Activated naive CD8-positive, alpha-beta T cell treated with anti-CD3 and anti-CD28 coated beads, Interleukin-2, amount 50 U/mL, for 24 hours (primary cell): Measurements from ENCODE around the gene C12orf57.

ENCODE experiments used
- ATAC-seq: fragments of 150-1000 bp; cut with Tn5 transposase; one replicate; pipeline ENCODE4 v1.10.0; 2021
- DNase-seq: peaks from one replicate; pipeline ENCODE4 v3.0.0; 2021
- H3K27ac Mint-ChIP-seq: one replicate; pipeline ENCODE4 v1.8.0; 2021; ENCODE audit warnings: mild to moderate bottlenecking, mixed read lengths
- H3K27me3 Mint-ChIP-seq: one replicate; pipeline ENCODE4 v1.8.0; 2021; ENCODE audit warnings: mixed read lengths
- H3K36me3 Mint-ChIP-seq: one replicate; pipeline ENCODE4 v1.8.0; 2021; ENCODE audit warnings: low read depth, mixed read lengths
- H3K4me1 Mint-ChIP-seq: one replicate; pipeline ENCODE4 v1.8.0; 2021; ENCODE audit warnings: mixed read lengths
- H3K4me3 Mint-ChIP-seq: one replicate; pipeline ENCODE4 v1.8.0; 2021; ENCODE audit warnings: mild to moderate bottlenecking, moderate library complexity, mixed read lengths
- H3K9me3 Mint-ChIP-seq: one replicate; pipeline ENCODE4 v1.8.0; 2021; ENCODE audit warnings: mixed read lengths

Gene C12orf57

GRCh38 chr12:6914246-6914946 lies 29.4 kb upstream of the C12orf57 start, which contains the start of gene ENO2:
Gene ENO2, plus strand, starts transcription at chr12:6914580. Its CDS starts 1,253 bp downstream, at chr12:6915833.
- Mint-ChIP-seq H3K9me3 (no peaks in the 10 kb centered on the region), H3K4me1 (peaks cover 29% of the 10 kb centered on the region), H3K4me3 (peak within 1 kb of the TSS; percentile 93), H3K27ac (peak within 1 kb of the TSS; percentile 87), H3K27me3 (peaks cover 2% of the 10 kb centered on the region), H3K36me3 (peaks cover 8% of the 10 kb centered on the region)
- ATAC-seq (peak; percentile 86), DNase-seq (peak; percentile 84)

- ATAC-seq (peak; percentile 25), DNase-seq (no peak)
- peak overlapping the region; percentile 81 for H3K27ac Mint-ChIP-seq
- H3K4me1 Mint-ChIP-seq, result peaks cover 34% of the 10 kb centered on the region
- peaks cover 15% of the 10 kb centered on the region for H3K36me3 Mint-ChIP-seq
- peaks cover 2% of the 10 kb centered on the region for H3K27me3 Mint-ChIP-seq
- peak overlapping the region; percentile 93 for H3K4me3 Mint-ChIP-seq
- no peaks in the 10 kb centered on the region for H3K9me3 Mint-ChIP-seq
These were observed 28.7 kb upstream of the C12orf57 start for GRCh38 chr12:6914947-6915788.

GRCh38 chr12:6915789-6916285 lies 28.0 kb upstream of the C12orf57 start:
- ATAC-seq, result no peak
- H3K9me3 Mint-ChIP-seq, result no peaks in the 10 kb centered on the region

GRCh38 chr12:6916426-6917200 lies 27.2 kb upstream of the C12orf57 start:
- Mint-ChIP-seq H3K27me3 (peaks cover 2% of the 10 kb centered on the region), H3K36me3 (peaks cover 15% of the 10 kb centered on the region), H3K9me3 (no peaks in the 10 kb centered on the region), H3K27ac (no peak overlapping the region), H3K4me3 (no peak overlapping the region), H3K4me1 (peaks cover 34% of the 10 kb centered on the region)
- ATAC-seq (no peak), DNase-seq (no peak)

More at GRCh38 chr12:6915789-6916285, 28.0 kb upstream of the C12orf57 start:
- Mint-ChIP-seq H3K27me3 (peaks cover 2% of the 10 kb centered on the region), H3K36me3 (peaks cover 15% of the 10 kb centered on the region), H3K4me1 (peaks cover 34% of the 10 kb centered on the region), H3K27ac (peak overlapping the region; percentile 42), H3K4me3 (peak overlapping the region; percentile 93)
- no peak for DNase-seq

DNA sequence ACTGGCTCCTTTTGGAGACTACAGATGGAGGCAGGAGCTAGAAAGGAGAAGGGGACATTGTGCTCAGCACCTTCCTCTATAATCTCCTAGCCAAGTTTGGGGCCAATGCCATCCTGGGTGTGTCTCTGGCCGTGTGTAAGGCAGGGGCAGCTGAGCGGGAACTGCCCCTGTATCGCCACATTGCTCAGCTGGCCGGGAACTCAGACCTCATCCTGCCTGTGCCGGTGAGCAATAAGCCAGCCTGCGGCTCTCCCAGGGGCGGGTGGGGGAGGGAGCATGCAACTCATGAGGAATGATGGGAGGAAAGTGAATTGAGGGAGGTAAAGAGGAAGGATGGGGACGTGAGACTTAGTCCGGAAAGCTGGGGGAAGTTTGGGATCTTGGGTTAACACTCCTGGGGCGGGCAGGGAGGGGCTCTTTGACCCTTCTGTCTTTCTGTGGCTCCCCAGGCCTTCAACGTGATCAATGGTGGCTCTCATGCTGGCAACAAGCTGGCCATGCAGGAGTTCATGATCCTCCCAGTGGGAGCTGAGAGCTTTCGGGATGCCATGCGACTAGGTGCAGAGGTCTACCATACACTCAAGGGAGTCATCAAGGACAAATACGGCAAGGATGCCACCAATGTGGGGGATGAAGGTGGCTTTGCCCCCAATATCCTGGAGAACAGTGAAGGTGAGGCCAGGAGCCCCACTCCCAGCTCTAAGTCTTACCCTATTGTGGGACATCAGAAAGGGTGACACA lies 26.2 kb upstream of the C12orf57 start:
- Mint-ChIP-seq H3K4me3 (no peak overlapping the region), H3K36me3 (peaks cover 15% of the 10 kb centered on the region), H3K4me1 (peaks cover 39% of the 10 kb centered on the region), H3K27me3 (peaks cover 2% of the 10 kb centered on the region), H3K9me3 (no peaks in the 10 kb centered on the region), H3K27ac (no peak overlapping the region)
- DNase-seq (no peak), ATAC-seq (no peak)

DNA sequence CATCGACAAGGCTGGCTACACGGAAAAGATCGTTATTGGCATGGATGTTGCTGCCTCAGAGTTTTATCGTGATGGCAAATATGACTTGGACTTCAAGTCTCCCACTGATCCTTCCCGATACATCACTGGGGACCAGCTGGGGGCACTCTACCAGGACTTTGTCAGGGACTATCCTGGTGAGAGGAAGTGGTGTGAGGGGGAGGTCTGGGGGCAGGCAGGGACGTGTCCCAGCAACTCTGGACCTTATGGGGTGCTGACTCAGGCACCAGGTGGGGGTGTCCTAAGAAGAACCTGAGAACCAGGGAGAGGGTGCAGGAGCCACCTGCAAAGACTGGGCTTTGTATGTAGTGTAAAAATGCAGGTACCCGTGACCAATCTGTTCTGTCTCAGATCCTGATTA lies 24.2 kb upstream of the C12orf57 start:
- Mint-ChIP-seq H3K36me3 (peaks cover 17% of the 10 kb centered on the region), H3K27me3 (no peaks in the 10 kb centered on the region), H3K27ac (peak overlapping the region; percentile 36), H3K4me3 (no peak overlapping the region), H3K4me1 (peaks cover 44% of the 10 kb centered on the region), H3K9me3 (no peaks in the 10 kb centered on the region)
- no peak for ATAC-seq
- no peak for DNase-seq

DNA sequence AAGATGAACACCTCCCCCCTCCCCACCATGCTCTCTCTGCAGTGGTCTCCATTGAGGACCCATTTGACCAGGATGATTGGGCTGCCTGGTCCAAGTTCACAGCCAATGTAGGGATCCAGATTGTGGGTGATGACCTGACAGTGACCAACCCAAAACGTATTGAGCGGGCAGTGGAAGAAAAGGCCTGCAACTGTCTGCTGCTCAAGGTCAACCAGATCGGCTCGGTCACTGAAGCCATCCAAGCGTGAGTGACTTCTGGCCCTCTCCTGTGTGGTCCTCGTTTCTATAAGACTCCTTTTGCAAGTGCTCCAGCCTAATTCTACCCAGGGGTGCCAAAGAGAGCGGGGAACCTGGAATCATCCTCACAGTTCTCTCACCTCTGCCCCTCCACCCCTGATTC lies 22.3 kb upstream of the C12orf57 start:
- Mint-ChIP-seq H3K27me3 (no peaks in the 10 kb centered on the region), H3K9me3 (no peaks in the 10 kb centered on the region), H3K4me1 (peaks cover 34% of the 10 kb centered on the region), H3K4me3 (no peak overlapping the region), H3K36me3 (peaks cover 15% of the 10 kb centered on the region), H3K27ac (no peak overlapping the region)
- ATAC-seq (no peak), DNase-seq (no peak)

- Mint-ChIP-seq H3K36me3 (peaks cover 15% of the 10 kb centered on the region), H3K27ac (no peak overlapping the region), H3K4me1 (peaks cover 39% of the 10 kb centered on the region), H3K27me3 (no peaks in the 10 kb centered on the region), H3K9me3 (no peaks in the 10 kb centered on the region), H3K4me3 (no peak overlapping the region)
- DNase-seq, result no peak
- no peak for ATAC-seq
These were observed 21.6 kb upstream of the C12orf57 start for GRCh38 chr12:6921996-6922946.

DNA sequence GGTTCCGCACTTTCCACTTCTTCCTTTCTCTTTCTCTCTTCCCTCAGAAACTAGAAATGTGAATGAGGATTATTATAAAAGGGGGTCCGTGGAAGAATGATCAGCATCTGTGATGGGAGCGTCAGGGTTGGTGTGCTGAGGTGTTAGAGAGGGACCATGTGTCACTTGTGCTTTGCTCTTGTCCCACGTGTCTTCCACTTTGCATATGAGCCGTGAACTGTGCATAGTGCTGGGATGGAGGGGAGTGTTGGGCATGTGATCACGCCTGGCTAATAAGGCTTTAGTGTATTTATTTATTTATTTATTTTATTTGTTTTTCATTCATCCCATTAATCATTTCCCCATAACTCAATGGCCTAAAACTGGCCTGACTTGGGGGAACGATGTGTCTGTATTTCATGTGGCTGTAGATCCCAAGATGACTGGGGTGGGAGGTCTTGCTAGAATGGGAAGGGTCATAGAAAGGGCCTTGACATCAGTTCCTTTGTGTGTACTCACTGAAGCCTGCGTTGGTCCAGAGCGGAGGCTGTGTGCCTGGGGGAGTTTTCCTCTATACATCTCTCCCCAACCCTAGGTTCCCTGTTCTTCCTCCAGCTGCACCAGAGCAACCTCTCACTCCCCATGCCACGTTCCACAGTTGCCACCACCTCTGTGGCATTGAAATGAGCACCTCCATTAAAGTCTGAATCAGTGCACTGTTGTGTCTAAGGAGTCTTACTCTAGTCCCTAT lies 20.7 kb upstream of the C12orf57 start:
- Mint-ChIP-seq H3K9me3 (no peaks in the 10 kb centered on the region), H3K36me3 (peaks cover 13% of the 10 kb centered on the region), H3K27ac (no peak overlapping the region), H3K4me3 (no peak overlapping the region), H3K4me1 (peaks cover 39% of the 10 kb centered on the region), H3K27me3 (no peaks in the 10 kb centered on the region)
- DNase-seq, result no peak
- ATAC-seq, result no peak

DNA sequence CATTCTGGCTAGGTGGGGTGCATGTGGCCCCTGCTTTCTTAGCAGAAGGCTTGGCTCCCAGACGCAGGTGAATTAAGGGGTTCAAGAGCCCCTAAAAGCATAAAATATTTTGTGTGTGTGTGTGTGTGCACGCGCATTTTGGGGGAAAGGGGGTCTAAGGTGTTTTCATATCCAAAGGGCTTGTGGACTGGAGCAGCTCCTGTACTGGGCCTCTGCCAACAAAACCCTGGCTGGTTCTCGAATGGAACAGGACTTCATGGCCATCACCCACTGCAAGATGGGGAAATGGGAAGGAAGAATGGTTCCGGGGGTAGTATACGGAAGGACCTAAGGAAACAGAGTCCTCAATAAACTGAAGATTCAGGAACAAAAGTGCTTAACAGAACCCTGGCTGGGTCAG lies 20.0 kb upstream of the C12orf57 start:
- Mint-ChIP-seq H3K4me3 (no peak overlapping the region), H3K4me1 (peaks cover 43% of the 10 kb centered on the region)
- ATAC-seq, result no peak

DNA sequence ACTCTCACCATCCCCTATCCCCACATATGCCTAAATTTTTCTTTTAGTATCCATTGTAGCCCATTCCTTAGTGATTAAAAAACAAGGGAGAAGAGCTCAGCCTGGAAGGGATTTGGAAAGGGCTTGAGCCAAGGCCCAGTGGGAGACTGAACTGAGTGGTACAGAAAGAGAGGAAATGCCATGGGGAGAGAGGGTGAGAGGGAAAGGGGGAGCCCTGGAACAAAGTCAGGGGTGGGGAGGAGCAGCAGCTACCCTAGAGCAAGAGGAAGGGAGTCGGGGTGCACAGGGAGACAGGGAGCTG lies 18.6 kb upstream of the C12orf57 start:
- Mint-ChIP-seq H3K27me3 (no peaks in the 10 kb centered on the region), H3K4me3 (no peak overlapping the region), H3K9me3 (no peaks in the 10 kb centered on the region), H3K4me1 (peaks cover 49% of the 10 kb centered on the region), H3K36me3 (peaks cover 2% of the 10 kb centered on the region), H3K27ac (no peak overlapping the region)
- DNase-seq (no peak), ATAC-seq (no peak)

More for the DNA sequence above, 20.0 kb upstream of the C12orf57 start:
- Mint-ChIP-seq H3K27me3 (no peaks in the 10 kb centered on the region), H3K27ac (no peak overlapping the region), H3K36me3 (peaks cover 13% of the 10 kb centered on the region), H3K9me3 (no peaks in the 10 kb centered on the region)
- DNase-seq, result no peak

GRCh38 chr12:6925540-6926279 lies 18.1 kb upstream of the C12orf57 start:
- DNase-seq, result no peak

More at GRCh38 chr12:6925540-6926279, 18.1 kb upstream of the C12orf57 start:
- Mint-ChIP-seq H3K9me3 (no peaks in the 10 kb centered on the region), H3K4me3 (no peak overlapping the region), H3K27me3 (no peaks in the 10 kb centered on the region), H3K4me1 (peaks cover 51% of the 10 kb centered on the region), H3K36me3 (peaks cover 2% of the 10 kb centered on the region), H3K27ac (peak overlapping the region; percentile 46)
- ATAC-seq, result no peak
